Cardiac fibroblast (primary cell): Measurements from ENCODE around the gene CCL1.
"Not testable (repeated sequence)": the region's sequence is repeated elsewhere in the genome, so short reads cannot be mapped to it uniquely, and the experiment has no call there.

ENCODE experiments used
- DNase-seq, 2 donors: peaks; one replicate each; pipeline versions ENCODE4 v3.0.0 to v3.0.0-alpha.2; 2010; ENCODE audit warnings: low read depth in 2 of 2
- H3K4me3 ChIP-seq, 2 donors: replicated peaks in 1 of 2; 1 replicate in 1 of 2; 2 replicates in 1 of 2; pipeline ENCODE4 v1.5.1; 2011; ENCODE audit warnings: low read depth in 2 of 2, low read length in 2 of 2, mild to moderate bottlenecking in 2 of 2, moderate library complexity in 1 of 2
- CTCF ChIP-seq: IDR thresholded peaks from one replicate; pipeline ENCODE4 v1.5.1; 2011; ENCODE audit warnings: low read depth, mild to moderate bottlenecking, low read length, inconsistent platforms

The CCL1 gene

DNA sequence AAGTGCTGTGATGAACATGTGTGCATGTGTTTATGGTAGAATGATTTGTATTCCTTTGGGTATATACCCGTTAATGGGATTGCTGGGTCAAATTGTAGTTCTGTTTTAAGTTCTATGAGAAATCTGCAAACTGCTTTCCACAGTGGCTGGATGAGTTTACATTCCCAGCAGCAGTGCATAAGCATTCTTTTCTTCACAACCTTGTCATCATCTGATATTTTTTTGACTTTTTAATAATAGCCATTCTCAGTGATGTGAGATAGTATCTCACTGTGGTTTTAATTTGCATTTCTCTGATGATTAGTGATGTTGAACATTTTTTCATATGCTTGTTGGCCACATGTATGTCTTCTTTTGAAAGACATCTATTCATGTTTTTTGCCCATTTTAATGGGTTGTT lies 25.3 kb downstream of the CCL1 start:
- no peak for TF ChIP-seq CTCF
- no peak for DNase-seq
- H3K4me3 ChIP-seq, result no peak overlapping the region

DNA sequence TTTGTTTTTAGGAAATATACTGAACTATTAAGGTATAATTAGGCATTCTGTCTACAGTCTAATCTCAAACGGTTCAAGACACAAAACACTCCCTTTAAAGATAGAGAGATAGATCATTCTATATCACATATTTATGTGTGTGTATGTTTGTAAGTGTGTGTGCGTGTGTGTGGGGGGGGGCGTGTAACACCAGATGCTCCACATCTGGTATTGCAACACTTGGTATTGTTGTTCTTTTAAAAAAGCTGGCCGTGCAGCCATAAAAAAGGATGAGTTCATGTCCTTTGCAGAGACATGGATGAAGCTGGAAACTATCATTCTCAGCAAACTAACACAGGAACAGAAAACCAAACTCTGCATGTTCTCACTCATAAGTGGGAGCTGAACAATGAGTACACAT lies 35.5 kb downstream of the CCL1 start:
- peak; percentile 74 to 75 for DNase-seq
- not testable (repeated sequence) for H3K4me3 ChIP-seq

- no peak for TF ChIP-seq CTCF
- DNase-seq, result peak in 1 of 2 donors; percentile 6
- H3K4me3 ChIP-seq, result no peak overlapping the region
Observed at GRCh38 chr17:34321964-34322363, 41.1 kb downstream of the CCL1 start.

DNA sequence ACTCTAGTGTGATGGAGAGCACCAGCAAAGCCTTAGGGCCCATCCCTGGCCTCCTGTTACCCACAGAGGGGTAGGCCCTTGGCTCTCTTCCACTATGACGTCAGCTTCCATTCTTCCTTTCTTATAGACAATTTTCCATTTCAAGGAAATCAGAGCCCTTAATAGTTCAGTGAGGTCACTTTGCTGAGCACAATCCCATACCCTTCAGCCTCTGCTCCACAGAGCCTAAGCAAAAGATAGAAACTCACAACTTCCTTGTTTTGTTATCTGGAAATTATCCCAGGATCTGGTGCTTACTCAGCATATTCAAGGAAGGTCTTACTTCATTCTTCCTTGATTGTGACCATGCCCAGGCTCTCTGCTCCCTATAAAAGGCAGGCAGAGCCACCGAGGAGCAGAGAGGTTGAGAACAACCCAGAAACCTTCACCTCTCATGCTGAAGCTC lies 44.0 kb downstream of the CCL1 start, which contains the start of gene CCL8:
Gene CCL8 (plus strand): TSS at position 397 of the 445 bp plus-strand sequence. CDS start 67 bp downstream, outside the sequence.
- no peak within 1 kb of the TSS for H3K4me3 ChIP-seq
- peak in 1 of 2 donors; percentile 21 for DNase-seq
- TF ChIP-seq CTCF, result no peak

DNA sequence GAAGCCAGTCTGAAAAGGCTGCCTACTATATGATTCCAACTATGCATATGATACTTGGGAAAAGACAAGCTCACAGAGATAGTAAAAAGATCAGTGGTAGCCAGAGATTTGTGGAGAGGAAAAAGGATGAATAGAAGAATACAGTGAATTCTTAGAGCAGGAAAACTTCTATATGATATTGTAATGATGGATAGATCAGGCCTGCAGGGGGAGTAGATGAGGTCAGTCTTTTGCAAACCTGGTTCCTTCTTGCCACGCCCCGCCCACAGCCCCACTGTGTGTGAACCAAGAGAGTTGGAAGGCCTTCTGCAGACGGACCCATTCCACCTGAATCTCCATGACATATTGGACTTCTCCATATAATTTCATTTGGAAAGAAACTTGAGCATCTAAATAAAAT lies 44.6 kb downstream of the CCL1 start:
- TF ChIP-seq CTCF, result peak; percentile 6
- no peak overlapping the region for H3K4me3 ChIP-seq
- DNase-seq, result peak in 1 of 2 donors; percentile 15

- no peak for TF ChIP-seq CTCF
- DNase-seq, result peak; percentile 89 to 95
- no peak overlapping the region for H3K4me3 ChIP-seq
Observed at GRCh38 chr17:34314279-34314678, 48.8 kb downstream of the CCL1 start.

GRCh38 chr17:34313164-34313563 lies 49.9 kb downstream of the CCL1 start:
- peak; percentile 72 to 78 for DNase-seq
- TF ChIP-seq CTCF, result no peak
- no peak overlapping the region for H3K4me3 ChIP-seq
